ENCODE data around the gene KCNK15.
A peak's percentile ranks its signal among the peaks of the same experiment; 100 is the strongest.

The KCNK15 gene

DNA sequence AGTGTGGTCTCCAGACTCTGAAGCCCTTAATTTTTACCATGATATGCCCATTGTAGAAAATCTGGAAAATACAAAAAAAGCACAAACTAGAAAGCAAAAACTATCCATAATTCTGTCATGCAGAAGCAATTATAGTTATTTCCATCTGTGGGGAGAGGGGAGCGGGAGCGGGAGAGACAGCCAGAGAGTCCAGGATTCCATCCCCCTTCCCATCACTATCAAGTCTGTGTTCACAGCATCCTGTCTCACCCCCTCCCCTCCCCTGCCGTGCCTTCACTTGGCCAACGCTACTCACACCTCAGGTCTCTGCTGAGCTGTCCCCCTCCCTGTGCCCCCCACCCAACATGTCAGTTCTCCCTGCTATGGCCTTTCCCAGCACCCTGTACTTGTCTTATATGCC lies 50.2 kb downstream of the KCNK15 start:
- H2AFZ ChIP-seq (ENCODE audit: insufficient read depth, low read length, poor library complexity), result no peak overlapping the region
- H4K12ac ChIP-seq (ENCODE audit: low read depth, low read length), result no peak overlapping the region
- H3K23ac ChIP-seq (ENCODE audit: low read length), result no peak overlapping the region
- no peaks in the 10 kb centered on the region for H3K79me2 ChIP-seq (ENCODE audit: control insufficient read depth, insufficient read depth, low read length, poor library complexity)
- H3K27me3 ChIP-seq (ENCODE audit: insufficient read depth, low read length), result no peaks in the 10 kb centered on the region
- H2BK5ac ChIP-seq (ENCODE audit: low read depth, low read length, poor library complexity), result no peak overlapping the region
- H3K4me3 ChIP-seq (ENCODE audit: low read depth, low read length), result no peak overlapping the region
- no CpG with 5 or more reads among the region's 4 CpGs for WGBS (ENCODE audit: extremely low coverage, insufficient coverage, insufficient read length)
- no peaks in the 10 kb centered on the region for H3K36me3 ChIP-seq (ENCODE audit: control insufficient read depth in 1 of 2, insufficient read depth in 2 of 2, low read length in 2 of 2)
- no peak overlapping the region for H2BK12ac ChIP-seq (ENCODE audit: low read length)
- H2AK5ac ChIP-seq (ENCODE audit: low read length), result no peak overlapping the region
- no peak overlapping the region for H3K18ac ChIP-seq (ENCODE audit: low read length)
- no peak for DNase-seq
- no peaks in the 10 kb centered on the region for H3K9me3 ChIP-seq (ENCODE audit: insufficient read depth, low read depth, low read length)
- H3K79me1 ChIP-seq (ENCODE audit: low read length), result no peaks in the 10 kb centered on the region
- H2BK120ac ChIP-seq (ENCODE audit: insufficient read depth, low read length, poor library complexity), result no peak overlapping the region
- no peak overlapping the region for H4K8ac ChIP-seq (ENCODE audit: low read depth, low read length)
- no peak overlapping the region for H3K4me2 ChIP-seq (ENCODE audit: low read length)
- no peak overlapping the region for H3K14ac ChIP-seq (ENCODE audit: low read length)
- H3K9ac ChIP-seq (ENCODE audit: low read length), result no peak overlapping the region
- H4K91ac ChIP-seq (ENCODE audit: low read depth, low read length), result no peak overlapping the region
- H3K27ac ChIP-seq (ENCODE audit: low read depth, low read length), result no peak overlapping the region
- no peak overlapping the region for H3K4ac ChIP-seq (ENCODE audit: low read depth, low read length)
- H3K4me1 ChIP-seq (ENCODE audit: control insufficient read depth in 1 of 2, insufficient read depth in 2 of 2, low read length in 2 of 2), result no peaks in the 10 kb centered on the region

DNA sequence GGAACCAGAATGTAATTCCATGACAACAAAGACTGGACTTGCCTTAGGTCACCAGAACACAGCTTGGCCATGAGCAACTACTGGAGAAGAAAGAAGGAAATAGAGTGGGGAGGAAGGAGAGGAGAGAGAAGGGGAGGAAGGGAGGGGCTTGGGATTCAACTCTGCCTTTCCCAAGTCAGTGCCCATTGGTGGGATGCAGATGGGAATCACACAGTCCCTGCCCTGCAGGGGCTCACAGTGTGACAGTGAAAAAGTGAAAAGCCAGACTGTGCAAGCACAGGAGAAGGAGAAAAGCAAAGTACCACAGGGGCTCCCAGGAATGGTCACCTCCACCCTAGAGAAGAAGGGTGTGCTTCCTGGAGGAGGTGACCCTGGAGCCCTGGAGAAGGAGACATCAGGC lies 50.6 kb downstream of the KCNK15 start:
- H3K4me1 ChIP-seq (ENCODE audit: control insufficient read depth in 1 of 2, insufficient read depth in 2 of 2, low read length in 2 of 2), result no peaks in the 10 kb centered on the region
- no peak overlapping the region for H2BK120ac ChIP-seq (ENCODE audit: insufficient read depth, low read length, poor library complexity)
- H4K91ac ChIP-seq (ENCODE audit: low read depth, low read length), result no peak overlapping the region
- no peaks in the 10 kb centered on the region for H3K36me3 ChIP-seq (ENCODE audit: control insufficient read depth in 1 of 2, insufficient read depth in 2 of 2, low read length in 2 of 2)
- H3K4me3 ChIP-seq (ENCODE audit: low read depth, low read length), result no peak overlapping the region
- no peak overlapping the region for H2AK5ac ChIP-seq (ENCODE audit: low read length)
- H4K12ac ChIP-seq (ENCODE audit: low read depth, low read length), result no peak overlapping the region
- no peak overlapping the region for H2AFZ ChIP-seq (ENCODE audit: insufficient read depth, low read length, poor library complexity)
- DNase-seq, result no peak
- H3K4ac ChIP-seq (ENCODE audit: low read depth, low read length), result no peak overlapping the region
- no peak overlapping the region for H3K4me2 ChIP-seq (ENCODE audit: low read length)
- H3K27me3 ChIP-seq (ENCODE audit: insufficient read depth, low read length), result no peaks in the 10 kb centered on the region
- H3K23ac ChIP-seq (ENCODE audit: low read length), result no peak overlapping the region
- no peak overlapping the region for H2BK5ac ChIP-seq (ENCODE audit: low read depth, low read length, poor library complexity)
- H3K9me3 ChIP-seq (ENCODE audit: insufficient read depth, low read depth, low read length), result no peaks in the 10 kb centered on the region
- H3K79me2 ChIP-seq (ENCODE audit: control insufficient read depth, insufficient read depth, low read length, poor library complexity), result no peaks in the 10 kb centered on the region
- no peak overlapping the region for H3K18ac ChIP-seq (ENCODE audit: low read length)
- H4K8ac ChIP-seq (ENCODE audit: low read depth, low read length), result no peak overlapping the region
- H2BK12ac ChIP-seq (ENCODE audit: low read length), result no peak overlapping the region
- H3K9ac ChIP-seq (ENCODE audit: low read length), result no peak overlapping the region
- H3K14ac ChIP-seq (ENCODE audit: low read length), result no peak overlapping the region
- no peaks in the 10 kb centered on the region for H3K79me1 ChIP-seq (ENCODE audit: low read length)
- H3K27ac ChIP-seq (ENCODE audit: low read depth, low read length), result no peak overlapping the region

DNA sequence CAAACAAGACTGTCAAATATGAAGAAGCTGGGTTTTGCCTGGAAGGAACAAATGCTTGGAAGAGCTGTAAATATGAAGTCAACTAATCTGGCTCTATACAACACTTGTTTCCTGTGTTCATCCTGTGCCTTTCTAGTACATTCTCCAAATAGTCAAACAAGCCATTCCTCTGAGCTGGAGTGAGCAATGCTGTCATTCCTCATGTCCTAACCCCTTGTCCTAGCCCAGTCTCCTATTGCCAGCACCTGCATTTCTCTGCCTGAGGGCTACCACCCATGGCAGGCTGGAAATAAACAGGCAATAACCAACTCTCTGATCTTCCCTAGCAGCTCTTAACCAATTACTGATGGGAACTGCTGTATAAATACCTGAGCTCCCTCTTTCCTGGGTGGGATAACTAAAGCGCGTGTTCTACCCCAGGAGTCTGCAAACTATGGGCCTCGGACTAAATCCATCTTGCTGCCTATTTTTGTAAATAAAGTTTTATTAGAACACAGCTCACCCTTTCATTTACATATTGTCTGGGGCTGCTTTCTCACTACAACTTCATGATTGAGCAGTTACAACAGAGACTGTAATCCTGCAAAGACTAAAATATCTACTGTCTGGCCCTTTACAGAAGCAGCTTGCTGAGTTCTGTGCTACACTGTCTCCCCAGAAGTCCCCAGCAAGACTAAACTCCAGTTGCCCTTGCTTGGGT lies 51.2 kb downstream of the KCNK15 start:
- no peak overlapping the region for H3K27ac ChIP-seq (ENCODE audit: low read depth, low read length)
- no peak overlapping the region for H4K12ac ChIP-seq (ENCODE audit: low read depth, low read length)
- H2BK12ac ChIP-seq (ENCODE audit: low read length), result no peak overlapping the region
- no peak overlapping the region for H3K9ac ChIP-seq (ENCODE audit: low read length)
- H3K4me2 ChIP-seq (ENCODE audit: low read length), result no peak overlapping the region
- H3K4ac ChIP-seq (ENCODE audit: low read depth, low read length), result no peak overlapping the region
- no peak overlapping the region for H2AFZ ChIP-seq (ENCODE audit: insufficient read depth, low read length, poor library complexity)
- peak; percentile 75 to 84 for DNase-seq
- H4K91ac ChIP-seq (ENCODE audit: low read depth, low read length), result no peak overlapping the region
- WGBS (ENCODE audit: extremely low coverage, insufficient coverage, insufficient read length), result no CpG with 5 or more reads among the region's 3 CpGs
- H3K9me3 ChIP-seq (ENCODE audit: insufficient read depth, low read depth, low read length), result no peaks in the 10 kb centered on the region
- H3K36me3 ChIP-seq (ENCODE audit: control insufficient read depth in 1 of 2, insufficient read depth in 2 of 2, low read length in 2 of 2), result no peaks in the 10 kb centered on the region
- no peak overlapping the region for H3K4me3 ChIP-seq (ENCODE audit: low read depth, low read length)
- H3K14ac ChIP-seq (ENCODE audit: low read length), result no peak overlapping the region
- no peak overlapping the region for H3K18ac ChIP-seq (ENCODE audit: low read length)
- no peak overlapping the region for H4K8ac ChIP-seq (ENCODE audit: low read depth, low read length)
- no peak overlapping the region for H2AK5ac ChIP-seq (ENCODE audit: low read length)
- H3K79me1 ChIP-seq (ENCODE audit: low read length), result no peaks in the 10 kb centered on the region
- H2BK120ac ChIP-seq (ENCODE audit: insufficient read depth, low read length, poor library complexity), result no peak overlapping the region
- no peaks in the 10 kb centered on the region for H3K4me1 ChIP-seq (ENCODE audit: control insufficient read depth in 1 of 2, insufficient read depth in 2 of 2, low read length in 2 of 2)
- no peak overlapping the region for H2BK5ac ChIP-seq (ENCODE audit: low read depth, low read length, poor library complexity)
- H3K27me3 ChIP-seq (ENCODE audit: insufficient read depth, low read length), result no peaks in the 10 kb centered on the region
- no peak overlapping the region for H3K23ac ChIP-seq (ENCODE audit: low read length)
- no peaks in the 10 kb centered on the region for H3K79me2 ChIP-seq (ENCODE audit: control insufficient read depth, insufficient read depth, low read length, poor library complexity)

DNA sequence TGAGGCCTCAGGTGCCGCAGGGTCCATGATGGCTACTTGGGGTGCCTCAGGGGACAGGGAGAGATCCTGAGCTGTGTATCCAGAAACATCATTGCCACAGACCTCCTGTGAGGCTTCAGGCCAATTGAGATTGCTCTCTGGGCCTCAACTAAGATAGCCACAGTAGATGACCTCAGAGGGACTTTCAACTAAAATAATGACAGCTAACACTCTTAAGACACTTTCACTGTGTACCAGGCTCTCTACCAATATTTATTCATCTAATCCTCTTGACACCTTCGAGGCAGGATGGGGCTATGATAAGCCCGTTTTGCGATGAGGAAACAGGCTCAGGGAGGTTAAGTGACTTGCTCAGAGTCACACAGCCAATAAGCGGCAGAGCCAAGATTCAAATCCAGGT lies 54.0 kb downstream of the KCNK15 start:
- H3K79me2 ChIP-seq (ENCODE audit: control insufficient read depth, insufficient read depth, low read length, poor library complexity), result no peaks in the 10 kb centered on the region
- H2AFZ ChIP-seq (ENCODE audit: insufficient read depth, low read length, poor library complexity), result no peak overlapping the region
- whole genome bisulfite sequencing (ENCODE audit: extremely low coverage, insufficient coverage, insufficient read length), result no CpG with 5 or more reads among the region's 5 CpGs
- H4K91ac ChIP-seq (ENCODE audit: low read depth, low read length), result no peak overlapping the region
- no peaks in the 10 kb centered on the region for H3K27me3 ChIP-seq (ENCODE audit: insufficient read depth, low read length)
- no peak overlapping the region for H2BK5ac ChIP-seq (ENCODE audit: low read depth, low read length, poor library complexity)
- H3K9me3 ChIP-seq (ENCODE audit: insufficient read depth, low read depth, low read length), result no peaks in the 10 kb centered on the region
- no peak overlapping the region for H2BK12ac ChIP-seq (ENCODE audit: low read length)
- no peaks in the 10 kb centered on the region for H3K36me3 ChIP-seq (ENCODE audit: control insufficient read depth in 1 of 2, insufficient read depth in 2 of 2, low read length in 2 of 2)
- H2AK5ac ChIP-seq (ENCODE audit: low read length), result no peak overlapping the region
- no peak overlapping the region for H3K14ac ChIP-seq (ENCODE audit: low read length)
- no peak overlapping the region for H3K18ac ChIP-seq (ENCODE audit: low read length)
- no peak overlapping the region for H2BK120ac ChIP-seq (ENCODE audit: insufficient read depth, low read length, poor library complexity)
- no peak overlapping the region for H4K8ac ChIP-seq (ENCODE audit: low read depth, low read length)
- no peak overlapping the region for H3K9ac ChIP-seq (ENCODE audit: low read length)
- no peaks in the 10 kb centered on the region for H3K79me1 ChIP-seq (ENCODE audit: low read length)
- no peak overlapping the region for H3K4me3 ChIP-seq (ENCODE audit: low read depth, low read length)
- no peak overlapping the region for H3K23ac ChIP-seq (ENCODE audit: low read length)
- no peak overlapping the region for H4K12ac ChIP-seq (ENCODE audit: low read depth, low read length)
- H3K4me1 ChIP-seq (ENCODE audit: control insufficient read depth in 1 of 2, insufficient read depth in 2 of 2, low read length in 2 of 2), result peaks cover 0 to 3% of the 10 kb centered on the region in 2 experiments
- no peak overlapping the region for H3K4me2 ChIP-seq (ENCODE audit: low read length)
- no peak overlapping the region for H3K4ac ChIP-seq (ENCODE audit: low read depth, low read length)
- no peak for DNase-seq
- H3K27ac ChIP-seq (ENCODE audit: low read depth, low read length), result no peak overlapping the region
